ENCODE results near the gene SEMA4C. TPM values are rescaled to one million over a fixed set of nuclear protein-coding genes. Genes with fewer than 3 reads are reported as not detected.

The SEMA4C gene
- total RNA-seq, 1 donor from 2014 or later: 58.1 TPM

DNA sequence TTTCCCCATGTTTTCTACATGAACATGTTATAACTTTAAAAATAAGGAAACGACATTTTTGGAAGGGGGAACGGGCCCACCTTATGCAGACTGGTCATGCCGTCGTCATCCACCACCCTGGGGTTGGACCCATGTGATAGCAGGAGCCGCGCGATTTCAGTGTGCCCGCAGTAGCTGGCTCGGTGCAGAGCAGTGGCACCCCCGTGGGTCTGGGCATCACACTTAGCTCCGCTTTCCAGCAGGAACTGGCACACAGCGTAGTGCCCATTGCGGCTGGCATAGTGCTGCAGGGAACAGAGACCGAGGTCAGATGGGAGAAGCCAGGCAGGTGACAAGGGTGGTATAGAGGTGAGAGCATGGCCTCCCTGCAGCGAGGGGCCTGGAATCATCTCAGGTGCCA lies 16.6 kb downstream of the SEMA4C start:
- TF ChIP-seq, protein P1, sequence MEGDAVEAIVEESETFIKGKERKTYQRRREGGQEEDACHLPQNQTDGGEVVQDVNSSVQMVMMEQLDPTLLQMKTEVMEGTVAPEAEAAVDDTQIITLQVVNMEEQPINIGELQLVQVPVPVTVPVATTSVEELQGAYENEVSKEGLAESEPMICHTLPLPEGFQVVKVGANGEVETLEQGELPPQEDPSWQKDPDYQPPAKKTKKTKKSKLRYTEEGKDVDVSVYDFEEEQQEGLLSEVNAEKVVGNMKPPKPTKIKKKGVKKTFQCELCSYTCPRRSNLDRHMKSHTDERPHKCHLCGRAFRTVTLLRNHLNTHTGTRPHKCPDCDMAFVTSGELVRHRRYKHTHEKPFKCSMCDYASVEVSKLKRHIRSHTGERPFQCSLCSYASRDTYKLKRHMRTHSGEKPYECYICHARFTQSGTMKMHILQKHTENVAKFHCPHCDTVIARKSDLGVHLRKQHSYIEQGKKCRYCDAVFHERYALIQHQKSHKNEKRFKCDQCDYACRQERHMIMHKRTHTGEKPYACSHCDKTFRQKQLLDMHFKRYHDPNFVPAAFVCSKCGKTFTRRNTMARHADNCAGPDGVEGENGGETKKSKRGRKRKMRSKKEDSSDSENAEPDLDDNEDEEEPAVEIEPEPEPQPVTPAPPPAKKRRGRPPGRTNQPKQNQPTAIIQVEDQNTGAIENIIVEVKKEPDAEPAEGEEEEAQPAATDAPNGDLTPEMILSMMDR (conservative IDR thresholded peaks at IDR 0.05): no peak
- Mint-ChIP-seq H3K27ac (no peak overlapping the region), H3K4me3 (no peak overlapping the region), H3K27me3 (no peaks in the 10 kb centered on the region), H3K4me1 (ENCODE audit: unreplicated experiment) (peaks cover 14% of the 10 kb centered on the region), H3K9me3 (no peaks in the 10 kb centered on the region), H3K36me3 (peaks cover 8% of the 10 kb centered on the region)
- no peak for DNase-seq (ENCODE audit: extremely low spot score, unreplicated experiment)

DNA sequence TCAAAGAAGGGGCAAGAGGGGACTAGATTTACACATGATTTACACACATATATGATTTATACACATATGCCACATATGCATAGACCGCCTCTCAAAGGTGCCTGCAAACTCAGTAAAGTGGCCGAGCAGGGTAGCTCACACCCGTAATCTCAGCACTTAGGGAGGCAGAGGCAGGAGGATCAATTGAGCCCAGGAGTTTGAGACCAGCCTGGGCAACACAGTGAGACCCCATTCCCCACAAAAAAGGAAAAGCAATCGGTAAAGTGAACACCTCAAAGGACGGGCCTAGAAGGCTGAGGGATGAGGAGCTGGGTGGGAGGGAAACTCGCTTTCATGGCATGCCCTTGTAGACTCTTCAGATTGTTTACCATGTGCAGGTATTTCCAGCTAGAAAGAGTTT lies 17.2 kb downstream of the SEMA4C start:
- Mint-ChIP-seq H3K36me3 (peaks cover 13% of the 10 kb centered on the region), H3K27ac (no peak overlapping the region), H3K27me3 (no peaks in the 10 kb centered on the region), H3K4me1 (ENCODE audit: unreplicated experiment) (peaks cover 14% of the 10 kb centered on the region), H3K4me3 (no peak overlapping the region), H3K9me3 (no peaks in the 10 kb centered on the region)
- DNase-seq (ENCODE audit: extremely low spot score, unreplicated experiment): no peak
- TF ChIP-seq, protein P1 (conservative IDR thresholded peaks at IDR 0.05): no peak

DNA sequence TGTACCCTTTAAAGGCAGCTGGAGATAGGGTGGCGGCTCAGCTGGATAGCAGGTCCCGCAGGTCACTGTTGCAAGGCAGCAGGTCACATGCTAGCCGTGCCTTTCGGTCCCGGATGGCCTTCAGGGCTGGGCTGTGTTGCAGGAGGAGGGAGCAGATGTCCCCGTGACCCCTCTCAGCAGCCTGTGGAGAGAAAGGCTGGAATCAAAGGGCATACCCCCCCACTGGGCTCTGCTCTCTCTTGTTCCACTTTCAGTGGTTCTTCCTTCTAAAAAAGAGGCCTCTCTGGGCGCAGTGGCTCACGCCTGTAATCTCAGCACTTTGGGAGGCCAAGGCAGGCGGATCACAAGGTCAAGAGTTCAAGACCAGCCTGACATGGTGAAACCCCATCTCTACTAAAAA lies 21.6 kb downstream of the SEMA4C start:
- Mint-ChIP-seq H3K27ac (no peak overlapping the region), H3K27me3 (no peaks in the 10 kb centered on the region), H3K4me3 (no peak overlapping the region), H3K4me1 (ENCODE audit: unreplicated experiment) (peaks cover 7% of the 10 kb centered on the region), H3K36me3 (peaks cover 23% of the 10 kb centered on the region), H3K9me3 (no peaks in the 10 kb centered on the region)
- DNase-seq (ENCODE audit: extremely low spot score, unreplicated experiment): no peak
- TF ChIP-seq, protein P1 (conservative IDR thresholded peaks at IDR 0.05): no peak

DNA sequence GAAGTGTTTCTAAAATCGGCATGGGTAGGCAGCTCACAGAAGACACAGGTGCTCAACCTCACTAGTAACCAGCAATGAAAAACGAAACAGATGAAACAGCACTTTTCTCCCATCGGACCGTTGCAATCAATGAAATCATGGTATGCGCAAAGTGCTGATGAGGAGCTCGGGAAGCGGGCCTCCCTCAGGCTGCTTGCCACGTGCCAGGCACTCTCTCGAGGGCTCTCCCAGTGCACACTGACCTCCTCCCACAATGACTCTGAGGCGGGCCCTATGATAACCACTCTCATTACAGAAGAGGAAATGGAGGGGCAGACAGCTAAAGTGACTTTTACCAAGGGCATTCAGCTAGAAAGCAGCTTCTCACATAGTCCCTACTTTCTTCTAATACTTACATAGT lies 22.3 kb downstream of the SEMA4C start:
- no peak for DNase-seq (ENCODE audit: extremely low spot score, unreplicated experiment)
- no peaks in the 10 kb centered on the region for H3K9me3 Mint-ChIP-seq
- TF ChIP-seq, protein P1 (conservative IDR thresholded peaks at IDR 0.05): no peak
- H3K27ac Mint-ChIP-seq: no peak overlapping the region
- H3K4me1 Mint-ChIP-seq (ENCODE audit: unreplicated experiment): peaks cover 10% of the 10 kb centered on the region
- no peaks in the 10 kb centered on the region for H3K27me3 Mint-ChIP-seq
- peaks cover 17% of the 10 kb centered on the region for H3K36me3 Mint-ChIP-seq
- H3K4me3 Mint-ChIP-seq: no peak overlapping the region

DNA sequence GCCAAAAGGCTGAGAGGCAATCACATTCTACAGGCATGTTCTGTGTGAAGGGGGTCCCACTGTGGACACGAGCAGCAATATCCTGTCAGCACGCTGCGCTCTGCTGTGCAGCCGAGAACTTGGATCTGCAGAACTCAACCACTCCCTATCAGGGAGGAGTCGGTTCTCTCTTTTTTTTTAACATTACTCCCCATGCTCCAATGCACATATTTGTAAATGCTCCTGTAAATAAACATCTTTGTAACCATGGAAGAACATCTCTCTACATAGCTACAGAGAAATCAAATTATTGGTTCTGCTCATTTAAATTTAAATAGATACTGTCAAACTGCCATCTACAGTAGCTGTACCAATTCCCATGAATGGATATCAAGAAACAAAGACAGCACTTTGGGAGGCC lies 23.1 kb downstream of the SEMA4C start:
- Mint-ChIP-seq H3K9me3 (no peaks in the 10 kb centered on the region), H3K27ac (no peak overlapping the region), H3K4me3 (no peak overlapping the region), H3K36me3 (peaks cover 16% of the 10 kb centered on the region), H3K27me3 (no peaks in the 10 kb centered on the region), H3K4me1 (ENCODE audit: unreplicated experiment) (peaks cover 14% of the 10 kb centered on the region)
- TF ChIP-seq, protein P1 (conservative IDR thresholded peaks at IDR 0.05): no peak
- no peak for DNase-seq (ENCODE audit: extremely low spot score, unreplicated experiment)

DNA sequence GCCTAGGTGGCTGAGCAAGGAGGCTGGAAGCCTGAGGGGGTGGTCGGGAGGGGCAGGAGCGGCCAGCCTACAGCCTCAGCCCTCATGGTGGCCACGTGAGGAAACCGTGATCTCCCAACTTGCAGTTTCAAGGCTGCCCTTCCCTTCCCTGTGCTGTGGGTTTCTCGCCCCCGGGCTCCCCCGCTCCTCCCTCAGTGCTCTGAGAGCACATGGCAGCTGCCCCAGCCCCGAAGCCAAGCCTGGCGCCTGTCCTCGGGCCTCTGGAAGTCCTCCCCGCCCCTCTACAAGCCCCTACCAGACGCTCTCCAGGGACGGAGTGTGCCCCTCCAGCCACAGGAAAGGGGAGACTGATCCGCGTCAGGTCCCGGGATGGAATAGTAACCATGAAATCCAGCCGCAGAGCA lies 25.5 kb downstream of the SEMA4C start:
- no peak overlapping the region for H3K27ac Mint-ChIP-seq
- no peak for DNase-seq (ENCODE audit: extremely low spot score, unreplicated experiment)
- peaks cover 16% of the 10 kb centered on the region for H3K36me3 Mint-ChIP-seq
- H3K4me1 Mint-ChIP-seq (ENCODE audit: unreplicated experiment): peaks cover 14% of the 10 kb centered on the region
- no peaks in the 10 kb centered on the region for H3K27me3 Mint-ChIP-seq
- H3K4me3 Mint-ChIP-seq: no peak overlapping the region
- no peaks in the 10 kb centered on the region for H3K9me3 Mint-ChIP-seq
- TF ChIP-seq, protein P1 (conservative IDR thresholded peaks at IDR 0.05): no peak

Measured in type B pancreatic cell (in vitro differentiated cells).